ENCODE measurements around the gene NDUFC1. TPM values are rescaled to one million over a fixed set of nuclear protein-coding genes. Genes with fewer than 3 reads are reported as not detected.

NDUFC1 gene
- total RNA-seq, 1 donor from 2014 or later = 68.2 TPM

GRCh38 chr4:139247241-139247640, 55.0 kb downstream of the NDUFC1 start:
- no peak for ATAC-seq

GRCh38 chr4:139246166-139246565, 56.1 kb downstream of the NDUFC1 start:
- ATAC-seq = no peak

- no peak for ATAC-seq
Observed at GRCh38 chr4:139245590-139245989, 56.7 kb downstream of the NDUFC1 start.

- ATAC-seq = peak; percentile 100
Observed at GRCh38 chr4:139243448-139244365, 58.6 kb downstream of the NDUFC1 start.

- no peak for ATAC-seq
Observed at GRCh38 chr4:139242511-139243051, 59.7 kb downstream of the NDUFC1 start.

- no peak for ATAC-seq
Observed at GRCh38 chr4:139241784-139242151, 60.5 kb downstream of the NDUFC1 start.

- no peak for ATAC-seq
Observed at GRCh38 chr4:139241086-139241783, 61.0 kb downstream of the NDUFC1 start.

Other genes with a start within 250 kb of the NDUFC1 start
- 23.8 TPM for gene ELF2, start 125.3 kb downstream of the NDUFC1 start, total RNA-seq
- 0.28 TPM for gene MGARP, start 22.3 kb downstream of the NDUFC1 start, total RNA-seq
- 35.5 TPM for gene NAA15, start 972 bp downstream of the NDUFC1 start, total RNA-seq
- 4.0 TPM for gene RAB33B, start 151.6 kb upstream of the NDUFC1 start, total RNA-seq